K562 (cell line): ENCODE data around the gene SPOUT1. TPM values are rescaled to one million over a fixed set of nuclear protein-coding genes. Genes with fewer than 3 reads are reported as not detected.

ENCODE experiments used
- ARNT ChIP-seq, 2 experiments: fragments of 450-650 bp; IDR thresholded peaks; 2 replicates each; pipeline ENCODE4 v1.6.1; 2016; ENCODE audit warnings: mild to moderate bottlenecking in 1 of 2
- ATF1 ChIP-seq, 2 experiments: fragments of 450-650 bp in 1 of 2; IDR thresholded peaks; 2 replicates each; pipeline ENCODE4 v1.6.1; 2016; ENCODE audit warnings: missing compliant biosample characterization in 1 of 2, missing genetic modification characterization in 1 of 2
- EP300 ChIP-seq: IDR thresholded peaks from 2 replicates; pipeline ENCODE4 v1.6.1; 2012; ENCODE audit warnings: low read length, improper control_type of control experiment
- FOXK2 ChIP-seq, 2 experiments: fragments of 450-650 bp; IDR thresholded peaks in 1 of 2; conservative IDR thresholded peaks in 1 of 2; 2 replicates each; pipeline ENCODE4 v1.6.1; 2016; ENCODE audit warnings: low read depth in 2 of 2, mild to moderate bottlenecking in 1 of 2
- KDM5B ChIP-seq: fragments of 200-600 bp; sonication (generic); IDR thresholded peaks from 2 replicates; pipeline ENCODE4 v1.6.1; 2012; ENCODE audit warnings: low read depth, mild to moderate bottlenecking, moderate library complexity, low read length, control low read depth, inconsistent platforms; ENCODE audit not compliant: insufficient replicate concordance
- LCOR ChIP-seq: sonication (generic); formaldehyde crosslinking; IDR thresholded peaks from 2 replicates; pipeline ENCODE4 v1.8.0; 2022; ENCODE audit warnings: mild to moderate bottlenecking, missing genetic modification reagents
- LEF1 ChIP-seq: fragments of 450-650 bp; IDR thresholded peaks from 2 replicates; pipeline ENCODE4 v1.6.1; 2016; ENCODE audit warnings: mild to moderate bottlenecking
- NCOA2 ChIP-seq, 2 experiments: fragments of 450-650 bp; IDR thresholded peaks; 2 replicates each; pipeline ENCODE4 v1.6.1; 2018; ENCODE audit warnings: mild to moderate bottlenecking in 2 of 2, moderate library complexity in 1 of 2; ENCODE audit not compliant: partially characterized antibody in 2 of 2
- NR2C2 ChIP-seq, 2 experiments: fragments of 200-800 bp in 1 of 2; sonication (Bioruptor generic) in 1 of 2; sonication (generic) in 1 of 2; formaldehyde crosslinking in 1 of 2; IDR thresholded peaks; 2 replicates each; pipeline versions ENCODE4 v1.6.1 to v1.8.0; 2016 to 2022; ENCODE audit warnings: mild to moderate bottlenecking in 1 of 2, missing compliant biosample characterization in 1 of 2, missing genetic modification characterization in 1 of 2, missing genetic modification reagents in 1 of 2
- POLR2B ChIP-seq: fragments of 450-650 bp; IDR thresholded peaks from 2 replicates; pipeline ENCODE4 v1.6.1; 2018; ENCODE audit warnings: low read depth; ENCODE audit not compliant: partially characterized antibody
- PTBP1 ChIP-seq: fragments of 200-400 bp; formaldehyde crosslinking; IDR thresholded peaks from 2 replicates; pipeline ENCODE4 v1.6.1; 2017; ENCODE audit warnings: low read depth, low read length
- PTTG1 ChIP-seq: fragments of 450-650 bp; IDR thresholded peaks from 2 replicates; pipeline ENCODE4 v1.6.1; 2016; ENCODE audit warnings: low read depth, mild to moderate bottlenecking, missing genetic modification characterization, missing compliant biosample characterization
- RBM22 ChIP-seq: fragments of 200-400 bp; formaldehyde crosslinking; IDR thresholded peaks from 2 replicates; pipeline ENCODE4 v1.6.1; 2018; ENCODE audit warnings: low read length, low read depth; ENCODE audit not compliant: poor library complexity, severe bottlenecking
- SIN3B ChIP-seq: fragments of 450-650 bp; IDR thresholded peaks from 2 replicates; pipeline ENCODE4 v1.6.1; 2017; ENCODE audit warnings: low read depth, mild to moderate bottlenecking, moderate library complexity
- TAL1 ChIP-seq: fragments of 450-650 bp; IDR thresholded peaks from 2 replicates; pipeline ENCODE4 v1.6.1; 2016; ENCODE audit warnings: mild to moderate bottlenecking
- ZNF696 ChIP-seq: fragments of 250-450 bp; sonication (Bioruptor Pico); conservative IDR thresholded peaks from 2 replicates; pipeline ENCODE4 v1.4.0; 2020; ENCODE audit warnings: mild to moderate bottlenecking, moderate library complexity
- polyA plus RNA-seq, 8 experiments: library from polyadenylated mRNA; depleted of rRNA in 4 of 8; stranded (reverse) in 5 of 8; unstranded in 3 of 8; fragments of >200 nt; fragmentation: Nextera tagmentation in 2 of 8; fragmentation: Illumina TruSeq in 1 of 8; extraction: Ambion mirVana in 2 of 8; extraction: Trizol in 1 of 8; gene quantifications; 2 replicates each; pipeline versions ENCODE4 v1.2.1 to v1.2.3, GENCODE V29; 2011 to 2014; ENCODE audit warnings: inconsistent platforms in 1 of 8, missing spikeins in 1 of 8
- total RNA-seq, 7 experiments: library from RNA; depleted of rRNA in 6 of 7; stranded (reverse); fragments of >200 nt in 6 of 7; fragmentation: Illumina TruSeq in 2 of 7; extraction: Trizol in 2 of 7; gene quantifications; 2 replicates each; pipeline versions ENCODE4 v1.2.1 to v1.2.3, GENCODE V29; 2011 to 2021; ENCODE audit warnings: low replicate concordance in 1 of 7
- TF ChIP-seq, protein P1 (sequence below): fragments of 250-450 bp; sonication (Bioruptor Pico); IDR thresholded peaks from 2 replicates; pipeline ENCODE4 v1.9.0; 2021; ENCODE audit warnings: mild to moderate bottlenecking, inconsistent platforms
- TF ChIP-seq, protein P2 (sequence below): fragments of 450-650 bp; conservative IDR thresholded peaks from 2 replicates; pipeline ENCODE4 v1.6.1; 2016; ENCODE audit warnings: missing genetic modification characterization, low read depth, mild to moderate bottlenecking, missing compliant biosample characterization, moderate library complexity
- TF ChIP-seq, protein P3 (sequence below): sonication (generic); formaldehyde crosslinking; IDR thresholded peaks from 2 replicates; pipeline ENCODE4 v1.8.1; 2023; ENCODE audit warnings: mild to moderate bottlenecking, missing genetic modification reagents
- TF ChIP-seq, protein P4 (sequence below): fragments of 450-650 bp; IDR thresholded peaks from 2 replicates; pipeline ENCODE4 v1.6.1; 2016; ENCODE audit warnings: antibody characterized with exemption

SPOUT1 gene
- total and polyA plus RNA-seq, 9 of the 15 experiments (the other 6 are each of a cell fraction or from before 2014, with no cell fraction given), result 10.6 to 121 (median 37.4) TPM

DNA sequence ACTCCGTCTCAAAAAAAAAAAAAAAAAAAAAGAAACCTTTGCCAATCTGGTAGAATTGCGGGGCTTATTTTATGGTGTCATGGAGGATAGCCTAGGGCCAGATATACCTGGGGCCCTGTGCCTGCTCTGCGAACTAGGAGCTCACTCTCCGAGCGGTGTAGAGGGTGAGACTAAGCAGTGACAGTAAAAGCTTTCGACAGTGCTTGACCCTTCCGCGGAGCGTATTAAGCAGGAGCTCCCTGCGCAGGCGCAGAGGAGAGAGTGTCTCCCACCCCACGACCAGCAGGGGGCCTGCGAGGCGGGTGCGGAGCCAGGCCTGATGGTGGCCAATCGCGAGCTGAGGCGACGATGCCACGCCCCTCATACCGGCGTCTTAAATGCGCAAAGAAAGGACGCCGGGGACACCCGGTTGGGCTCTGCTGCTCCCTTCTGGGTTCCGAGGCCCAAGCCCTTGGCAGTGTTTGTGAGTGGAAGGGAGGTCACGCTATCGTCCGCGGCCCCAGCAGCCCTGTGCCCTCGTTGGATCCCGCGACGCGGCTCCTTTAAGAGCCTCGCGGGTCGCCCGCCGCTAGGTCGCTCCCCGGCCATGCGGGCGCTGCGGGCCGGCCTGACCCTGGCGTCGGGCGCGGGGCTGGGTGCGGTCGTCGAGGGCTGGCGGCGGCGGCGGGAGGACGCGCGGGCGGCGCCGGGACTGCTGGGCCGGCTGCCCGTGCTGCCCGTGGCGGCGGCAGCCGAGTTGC, 11.3 kb downstream of the SPOUT1 start, which contains the start of gene ENDOG (continued):
- TF ChIP-seq POLR2B (peak; percentile 79), ATF1 (CRISPR knock-in tag; IDR thresholded peaks at IDR 0.05) (no peak), ATF1 (tag; IDR thresholded peaks at IDR 0.05) (peak; percentile 70), KDM5B (peak; percentile 98), NCOA2 (IDR thresholded peaks at IDR 0.05; ENCODE audit: partially characterized antibody in 2 of 2) (no peak), PTTG1 (no peak), EP300 (no peak), PTBP1 (no peak), FOXK2 (conservative IDR thresholded peaks at IDR 0.05 in 1 of 2, IDR thresholded peaks at IDR 0.05 in 1 of 2; ENCODE audit: low read depth in 2 of 2) (peak in 1 of 2 experiments; percentile 45; a peak in 1 of 4 replicates), TAL1 (no peak), RBM22 (no peak), ZNF696 (CRISPR knock-in tag) (no peak), LEF1 (no peak), SIN3B (peak; percentile 47; the same call in 1 of the 2 replicates), ARNT (IDR thresholded peaks at IDR 0.05) (peak; percentile 15 to 59; a peak in 1 of 4 replicates), LCOR (0 out of 2 replicates have a peak, but pooled peaks have one; percentile 48), NR2C2 (CRISPR knock-in tag; IDR thresholded peaks at IDR 0.05) (peak; percentile 76), NR2C2 (tag; IDR thresholded peaks at IDR 0.05) (peak; percentile 67)
- TF ChIP-seq, protein P1, sequence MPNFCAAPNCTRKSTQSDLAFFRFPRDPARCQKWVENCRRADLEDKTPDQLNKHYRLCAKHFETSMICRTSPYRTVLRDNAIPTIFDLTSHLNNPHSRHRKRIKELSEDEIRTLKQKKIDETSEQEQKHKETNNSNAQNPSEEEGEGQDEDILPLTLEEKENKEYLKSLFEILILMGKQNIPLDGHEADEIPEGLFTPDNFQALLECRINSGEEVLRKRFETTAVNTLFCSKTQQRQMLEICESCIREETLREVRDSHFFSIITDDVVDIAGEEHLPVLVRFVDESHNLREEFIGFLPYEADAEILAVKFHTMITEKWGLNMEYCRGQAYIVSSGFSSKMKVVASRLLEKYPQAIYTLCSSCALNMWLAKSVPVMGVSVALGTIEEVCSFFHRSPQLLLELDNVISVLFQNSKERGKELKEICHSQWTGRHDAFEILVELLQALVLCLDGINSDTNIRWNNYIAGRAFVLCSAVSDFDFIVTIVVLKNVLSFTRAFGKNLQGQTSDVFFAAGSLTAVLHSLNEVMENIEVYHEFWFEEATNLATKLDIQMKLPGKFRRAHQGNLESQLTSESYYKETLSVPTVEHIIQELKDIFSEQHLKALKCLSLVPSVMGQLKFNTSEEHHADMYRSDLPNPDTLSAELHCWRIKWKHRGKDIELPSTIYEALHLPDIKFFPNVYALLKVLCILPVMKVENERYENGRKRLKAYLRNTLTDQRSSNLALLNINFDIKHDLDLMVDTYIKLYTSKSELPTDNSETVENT (CRISPR knock-in tag), result peak; percentile 80; the same call in 1 of the 2 replicates
- TF ChIP-seq, protein P2, sequence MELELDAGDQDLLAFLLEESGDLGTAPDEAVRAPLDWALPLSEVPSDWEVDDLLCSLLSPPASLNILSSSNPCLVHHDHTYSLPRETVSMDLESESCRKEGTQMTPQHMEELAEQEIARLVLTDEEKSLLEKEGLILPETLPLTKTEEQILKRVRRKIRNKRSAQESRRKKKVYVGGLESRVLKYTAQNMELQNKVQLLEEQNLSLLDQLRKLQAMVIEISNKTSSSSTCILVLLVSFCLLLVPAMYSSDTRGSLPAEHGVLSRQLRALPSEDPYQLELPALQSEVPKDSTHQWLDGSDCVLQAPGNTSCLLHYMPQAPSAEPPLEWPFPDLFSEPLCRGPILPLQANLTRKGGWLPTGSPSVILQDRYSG (tag), result no peak
- TF ChIP-seq, protein P3, sequence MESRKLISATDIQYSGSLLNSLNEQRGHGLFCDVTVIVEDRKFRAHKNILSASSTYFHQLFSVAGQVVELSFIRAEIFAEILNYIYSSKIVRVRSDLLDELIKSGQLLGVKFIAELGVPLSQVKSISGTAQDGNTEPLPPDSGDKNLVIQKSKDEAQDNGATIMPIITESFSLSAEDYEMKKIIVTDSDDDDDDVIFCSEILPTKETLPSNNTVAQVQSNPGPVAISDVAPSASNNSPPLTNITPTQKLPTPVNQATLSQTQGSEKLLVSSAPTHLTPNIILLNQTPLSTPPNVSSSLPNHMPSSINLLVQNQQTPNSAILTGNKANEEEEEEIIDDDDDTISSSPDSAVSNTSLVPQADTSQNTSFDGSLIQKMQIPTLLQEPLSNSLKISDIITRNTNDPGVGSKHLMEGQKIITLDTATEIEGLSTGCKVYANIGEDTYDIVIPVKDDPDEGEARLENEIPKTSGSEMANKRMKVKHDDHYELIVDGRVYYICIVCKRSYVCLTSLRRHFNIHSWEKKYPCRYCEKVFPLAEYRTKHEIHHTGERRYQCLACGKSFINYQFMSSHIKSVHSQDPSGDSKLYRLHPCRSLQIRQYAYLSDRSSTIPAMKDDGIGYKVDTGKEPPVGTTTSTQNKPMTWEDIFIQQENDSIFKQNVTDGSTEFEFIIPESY (CRISPR knock-in tag), result peak; percentile 55
- TF ChIP-seq, protein P4, sequence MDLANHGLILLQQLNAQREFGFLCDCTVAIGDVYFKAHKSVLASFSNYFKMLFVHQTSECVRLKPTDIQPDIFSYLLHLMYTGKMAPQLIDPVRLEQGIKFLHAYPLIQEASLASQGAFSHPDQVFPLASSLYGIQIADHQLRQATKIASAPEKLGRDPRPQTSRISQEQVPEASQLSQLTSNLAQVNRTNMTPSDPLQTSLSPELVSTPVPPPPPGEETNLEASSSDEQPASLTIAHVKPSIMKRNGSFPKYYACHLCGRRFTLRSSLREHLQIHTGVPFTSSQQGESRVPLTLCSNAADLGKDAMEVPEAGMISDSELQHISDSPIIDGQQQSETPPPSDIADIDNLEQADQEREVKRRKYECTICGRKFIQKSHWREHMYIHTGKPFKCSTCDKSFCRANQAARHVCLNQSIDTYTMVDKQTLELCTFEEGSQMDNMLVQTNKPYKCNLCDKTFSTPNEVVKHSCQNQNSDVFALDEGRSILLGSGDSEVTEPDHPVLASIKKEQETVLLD, result peak; percentile 97
